Suprapubic skin (tissue), 4 donors: Measurements from ENCODE around the gene PRIMPOL. TPM values are rescaled to one million over a fixed set of nuclear protein-coding genes. Genes with fewer than 3 reads are reported as not detected.

Experiments
- DNase-seq, 2 donors: peaks; one replicate each; pipeline ENCODE4 v3.0.0-alpha.2; 2019; ENCODE audit warnings: low spot score in 2 of 2
- H3K27ac ChIP-seq: fragments of 200-600 bp; sonication (generic); one replicate; pipeline ENCODE4 v1.5.1; 2019
- H3K27me3 ChIP-seq: fragments of 200-600 bp; sonication (generic); one replicate; pipeline ENCODE4 v1.5.1; 2019
- H3K36me3 ChIP-seq: fragments of 200-600 bp; sonication (generic); one replicate; pipeline ENCODE4 v1.5.1; 2019
- H3K4me1 ChIP-seq: fragments of 200-600 bp; sonication (generic); one replicate; pipeline ENCODE4 v1.5.1; 2019
- H3K4me3 ChIP-seq: fragments of 200-600 bp; sonication (generic); one replicate; pipeline ENCODE4 v1.5.1; 2019; ENCODE audit warnings: mild to moderate bottlenecking
- H3K9me3 ChIP-seq: fragments of 200-600 bp; sonication (generic); one replicate; pipeline ENCODE4 v1.5.1; 2019
- CTCF ChIP-seq, 2 donors: fragments of 200-600 bp in 1 of 2; fragments of 450-650 bp in 1 of 2; sonication (generic) in 1 of 2; IDR thresholded peaks; one replicate each; pipeline ENCODE4 v1.5.1; 2016 to 2019; ENCODE audit warnings: antibody characterized with exemption in 2 of 2, mild to moderate bottlenecking in 1 of 2, moderate library complexity in 1 of 2
- EP300 ChIP-seq: sonication (generic); formaldehyde crosslinking; IDR thresholded peaks from one replicate; pipeline ENCODE4 v1.6.1; 2017; ENCODE audit warnings: antibody characterized with exemption
- POLR2A ChIP-seq, 2 donors: fragments of 450-650 bp; IDR thresholded peaks; one replicate each; pipeline ENCODE4 v1.6.1; 2017; ENCODE audit warnings: antibody characterized with exemption in 2 of 2, mild to moderate bottlenecking in 2 of 2, moderate library complexity in 2 of 2
- POLR2AphosphoS5 ChIP-seq, 3 donors: sonication (generic); formaldehyde crosslinking; IDR thresholded peaks; one replicate each; pipeline ENCODE4 v1.6.1; 2017; ENCODE audit warnings: antibody characterized with exemption in 3 of 3
- WGBS: methylation state at CpG from one replicate; pipeline ENCODE4 v1.1.5; 2018; 5-methylcytosine and 5-hydroxymethylcytosine counted together
- total RNA-seq, 4 donors: library from RNA; depleted of rRNA; stranded (reverse); fragments of >200 nt; gene quantifications; one replicate each; pipeline ENCODE4 v1.1.0, GENCODE V29; 2016

PRIMPOL gene
- total RNA-seq, 4 donors from 2014 or later: 6.8 to 28.9 (median 15.2) TPM

- Histone ChIP-seq H3K4me3 (no peak overlapping the region), H3K4me1 (no peaks in the 10 kb centered on the region), H3K36me3 (peaks cover 33% of the 10 kb centered on the region), H3K9me3 (no peaks in the 10 kb centered on the region), H3K27me3 (no peaks in the 10 kb centered on the region), H3K27ac (no peak overlapping the region)
- TF ChIP-seq POLR2AphosphoS5 (IDR thresholded peaks at IDR 0.05): no peak
- no peak for DNase-seq
- 91% methylated on average over 4 of the region's 4 CpGs for WGBS
These were observed 24.5 kb downstream of the PRIMPOL start for GRCh38 chr4:184674011-184674410.

- H3K9me3 ChIP-seq: no peaks in the 10 kb centered on the region
- no peak for TF ChIP-seq POLR2A (IDR thresholded peaks at IDR 0.05)
- no peak for TF ChIP-seq CTCF (IDR thresholded peaks at IDR 0.05)
- TF ChIP-seq POLR2AphosphoS5 (IDR thresholded peaks at IDR 0.05): no peak
- no peak for TF ChIP-seq EP300
- H3K4me1 ChIP-seq: no peaks in the 10 kb centered on the region
- H3K4me3 ChIP-seq: no peak overlapping the region
- DNase-seq: no peak
- peaks cover 26% of the 10 kb centered on the region for H3K36me3 ChIP-seq
- 94% methylated on average over 5 of the region's 5 CpGs for WGBS
- no peak overlapping the region for H3K27ac ChIP-seq
- no peaks in the 10 kb centered on the region for H3K27me3 ChIP-seq
These were observed 25.5 kb downstream of the PRIMPOL start for GRCh38 chr4:184675018-184675417.

DNA sequence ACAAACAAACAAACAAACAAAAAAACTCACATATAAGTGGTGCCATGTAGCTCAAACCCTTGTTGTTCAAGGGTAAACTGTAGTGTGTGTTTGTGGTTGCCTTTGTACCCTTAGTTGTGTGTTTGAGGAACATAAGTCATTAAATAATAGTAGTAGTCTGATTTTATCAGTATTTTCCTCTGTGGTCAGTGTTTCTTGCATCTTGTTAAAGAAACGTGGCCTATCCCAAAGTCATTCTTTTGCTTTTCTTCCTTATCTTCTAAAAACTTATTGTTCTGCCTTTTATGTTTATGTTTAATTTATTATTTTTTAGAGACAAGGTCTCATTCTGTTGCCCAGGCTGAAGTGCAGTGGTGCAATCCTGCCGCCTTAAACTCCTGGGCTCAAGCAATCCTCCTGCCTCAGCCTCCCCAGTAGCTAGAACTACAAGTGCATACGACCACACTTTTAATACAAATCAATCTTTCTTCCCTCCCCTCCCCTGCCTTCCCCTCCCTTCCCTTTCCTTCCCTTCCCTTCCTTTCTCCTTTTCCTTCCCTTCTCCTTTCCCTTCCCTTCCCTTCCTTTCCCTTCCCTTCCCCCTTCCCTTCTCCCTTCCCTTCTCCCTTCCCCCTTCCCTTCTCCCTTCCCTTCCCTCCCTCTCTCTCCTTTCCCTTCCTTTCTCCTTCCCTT, 26.4 kb downstream of the PRIMPOL start:
- no peaks in the 10 kb centered on the region for H3K27me3 ChIP-seq
- no peak for DNase-seq
- TF ChIP-seq EP300 (no peak), POLR2AphosphoS5 (IDR thresholded peaks at IDR 0.05) (no peak), CTCF (IDR thresholded peaks at IDR 0.05) (no peak), POLR2A (IDR thresholded peaks at IDR 0.05) (no peak)
- H3K27ac ChIP-seq: no peak overlapping the region
- H3K36me3 ChIP-seq: peaks cover 26% of the 10 kb centered on the region
- 87% methylated on average over 3 of the region's 3 CpGs for WGBS
- no peaks in the 10 kb centered on the region for H3K9me3 ChIP-seq
- no peak overlapping the region for H3K4me3 ChIP-seq
- H3K4me1 ChIP-seq: peaks cover 5% of the 10 kb centered on the region

DNA sequence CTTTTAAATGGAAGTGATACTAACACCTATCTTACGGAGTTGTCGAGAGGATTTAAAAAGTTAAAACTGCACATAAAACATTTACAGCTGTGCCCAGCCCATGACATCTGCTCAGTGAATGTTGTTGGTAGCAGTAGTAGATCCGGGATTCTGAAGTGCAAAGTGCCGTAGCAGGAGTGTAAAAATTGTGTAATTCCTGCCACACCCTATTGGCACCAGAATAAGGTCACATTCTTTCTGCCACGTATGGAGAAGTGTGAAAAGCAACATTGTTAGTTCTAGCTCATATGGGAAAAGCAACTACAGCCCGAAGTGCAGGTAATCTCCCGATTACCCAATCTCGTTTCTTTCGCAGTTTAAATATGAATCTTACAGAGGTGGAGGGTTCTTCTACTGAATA, 31.2 kb downstream of the PRIMPOL start:
- 40% methylated on average over 9 of the region's 9 CpGs for WGBS
- Histone ChIP-seq H3K27me3 (no peaks in the 10 kb centered on the region), H3K27ac (no peak overlapping the region), H3K4me3 (no peak overlapping the region), H3K36me3 (no peaks in the 10 kb centered on the region), H3K9me3 (no peaks in the 10 kb centered on the region), H3K4me1 (peaks cover 8% of the 10 kb centered on the region)
- TF ChIP-seq EP300 (no peak), POLR2A (IDR thresholded peaks at IDR 0.05) (no peak), CTCF (IDR thresholded peaks at IDR 0.05) (no peak), POLR2AphosphoS5 (IDR thresholded peaks at IDR 0.05) (no peak)
- DNase-seq: no peak

DNA sequence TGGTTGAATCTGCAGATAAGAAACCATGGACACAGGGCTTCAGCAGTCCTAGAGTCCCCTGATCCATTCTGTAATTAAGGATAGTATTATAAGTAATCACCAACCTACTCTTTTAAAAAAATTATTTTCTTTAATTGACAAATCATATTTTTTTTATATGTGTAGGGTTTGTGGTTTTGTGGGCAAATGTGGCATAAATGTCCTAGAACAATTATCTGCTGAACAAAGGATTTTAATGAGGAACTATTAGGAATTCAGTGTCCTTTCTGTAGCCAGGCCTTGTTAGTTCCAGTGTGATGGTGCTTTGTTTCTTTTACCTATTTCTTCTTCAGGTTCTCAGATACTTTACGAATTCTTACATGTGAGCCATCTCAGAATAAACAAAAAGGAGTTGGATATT, 32.4 kb downstream of the PRIMPOL start:
- TF ChIP-seq POLR2A (IDR thresholded peaks at IDR 0.05) (no peak), POLR2AphosphoS5 (IDR thresholded peaks at IDR 0.05) (no peak), CTCF (IDR thresholded peaks at IDR 0.05) (no peak), EP300 (no peak)
- no peaks in the 10 kb centered on the region for H3K27me3 ChIP-seq
- no peaks in the 10 kb centered on the region for H3K36me3 ChIP-seq
- 91% methylated on average over 1 of the region's 1 CpG for WGBS
- DNase-seq: no peak
- no peak overlapping the region for H3K27ac ChIP-seq
- peaks cover 8% of the 10 kb centered on the region for H3K4me1 ChIP-seq
- H3K9me3 ChIP-seq: no peaks in the 10 kb centered on the region
- H3K4me3 ChIP-seq: no peak overlapping the region
